ENCODE data around the gene DHCR24.

- TF ChIP-seq TARDBP (IDR thresholded peaks at IDR 0.05) (no peak), ELF4 (IDR thresholded peaks at IDR 0.05) (no peak), FOXM1 (IDR thresholded peaks at IDR 0.05; ENCODE audit: borderline replicate concordance) (no peak), SUZ12 (IDR thresholded peaks at IDR 0.05) (no peak), FOXK2 (IDR thresholded peaks at IDR 0.05) (no peak), FOXA1 (IDR thresholded peaks at IDR 0.05) (no peak), LEF1 (IDR thresholded peaks at IDR 0.05; ENCODE audit: borderline replicate concordance) (no peak)
Measured at GRCh38 chr1:54823670-54824069, 63.3 kb downstream of the DHCR24 start.
